GM23338 (cell line): Measurements from ENCODE around the gene PTPRE. TPM values are rescaled to one million over a fixed set of nuclear protein-coding genes. Genes with fewer than 3 reads are reported as not detected.

Experiments
- ATAC-seq: fragments of 200-7000 bp; cut with Tn5 transposase; 3 replicates; pipeline ENCODE4 v1.9.1; 2020
- DNase-seq: peaks from one replicate; pipeline ENCODE4 v3.0.0-alpha.2; 2015; ENCODE audit warnings: low spot score
- H2AFZ ChIP-seq: fragments of 200-600 bp; sonication (generic); 2 replicates; pipeline ENCODE4 v1.8.0; 2016; ENCODE audit warnings: antibody characterized with exemption, mild to moderate bottlenecking, moderate library complexity
- H3F3A ChIP-seq: fragments of 200-600 bp; sonication (generic); replicated peaks from 2 replicates; pipeline ENCODE4 v1.8.0; 2017; ENCODE audit warnings: antibody characterized with exemption, mixed run types, low read depth
- H3K27ac ChIP-seq: fragments of 200-600 bp; sonication (generic); 2 replicates; pipeline ENCODE4 v1.6.1; 2016; ENCODE audit warnings: low read depth
- H3K27me3 ChIP-seq: fragments of 200-600 bp; sonication (generic); 2 replicates; pipeline ENCODE4 v1.8.0; 2016; ENCODE audit warnings: mild to moderate bottlenecking, mixed run types, moderate library complexity; ENCODE audit not compliant: insufficient read depth
- H3K36me3 ChIP-seq: fragments of 200-600 bp; sonication (generic); 2 replicates; pipeline ENCODE4 v1.8.0; 2016; ENCODE audit warnings: mild to moderate bottlenecking; ENCODE audit not compliant: insufficient read depth
- H3K4me1 ChIP-seq: fragments of 200-600 bp; sonication (generic); 2 replicates; pipeline ENCODE4 v1.8.0; 2016; ENCODE audit warnings: mild to moderate bottlenecking, moderate library complexity; ENCODE audit not compliant: insufficient read depth
- H3K4me2 ChIP-seq: fragments of 200-600 bp; sonication (generic); 2 replicates; pipeline ENCODE4 v1.7.1; 2017; ENCODE audit warnings: mixed run types
- H3K4me3 ChIP-seq: fragments of 200-600 bp; sonication (generic); 2 replicates; pipeline ENCODE4 v1.6.1; 2016; ENCODE audit warnings: mixed run types
- H3K79me2 ChIP-seq: fragments of 200-600 bp; sonication (generic); replicated peaks from 2 replicates; pipeline ENCODE4 v1.8.0; 2017; ENCODE audit warnings: mild to moderate bottlenecking; ENCODE audit not compliant: insufficient read depth
- H3K9me2 ChIP-seq: fragments of 200-600 bp; sonication (generic); 2 replicates; pipeline ENCODE4 v1.8.0; 2017; ENCODE audit not compliant: insufficient read depth
- H4K20me1 ChIP-seq: fragments of 200-600 bp; sonication (generic); replicated peaks from 2 replicates; pipeline ENCODE4 v1.8.0; 2017; ENCODE audit warnings: mild to moderate bottlenecking; ENCODE audit not compliant: insufficient read depth
- H3K27ac Mint-ChIP-seq: 2 replicates; pipeline ENCODE4 v1.8.0; 2020; ENCODE audit warnings: inconsistent platforms, mild to moderate bottlenecking, moderate library complexity, mixed read lengths
- H3K27me3 Mint-ChIP-seq: 3 replicates; pipeline ENCODE4 v1.8.0; 2022; ENCODE audit warnings: low read depth, mild to moderate bottlenecking, moderate library complexity, mixed read lengths, inconsistent platforms; ENCODE audit not compliant: insufficient read depth, poor library complexity
- H3K36me3 Mint-ChIP-seq: 3 replicates; pipeline ENCODE4 v1.8.0; 2021; ENCODE audit warnings: low read depth, mild to moderate bottlenecking, inconsistent platforms, moderate library complexity, mixed read lengths
- H3K4me1 Mint-ChIP-seq: 3 replicates; pipeline ENCODE4 v1.8.0; 2020; ENCODE audit warnings: mild to moderate bottlenecking, inconsistent platforms, mixed read lengths
- H3K4me3 Mint-ChIP-seq: 3 replicates; pipeline ENCODE4 v1.8.0; 2021; ENCODE audit warnings: moderate library complexity, mild to moderate bottlenecking, inconsistent platforms, mixed read lengths
- H3K9me3 Mint-ChIP-seq: 3 replicates; pipeline ENCODE4 v1.8.0; 2020; ENCODE audit warnings: moderate library complexity, mild to moderate bottlenecking, inconsistent platforms, mixed read lengths
- CREB1 ChIP-seq: fragments of 250-450 bp; sonication (Bioruptor Pico); IDR thresholded peaks from 2 replicates; pipeline ENCODE4 v1.5.0; 2020; ENCODE audit warnings: low read depth, mild to moderate bottlenecking, moderate library complexity
- CTCF ChIP-seq, 2 experiments: fragments of 200-600 bp in 1 of 2; sonication (generic) in 1 of 2; conservative IDR thresholded peaks; 2 replicates each; pipeline versions ENCODE4 v1.5.1 to v1.6.1; 2016 to 2017; ENCODE audit warnings: antibody characterized with exemption in 2 of 2, low read depth in 2 of 2, mild to moderate bottlenecking in 2 of 2, moderate library complexity in 1 of 2
- EZH2 ChIP-seq: fragments of 200-600 bp; sonication (generic); IDR thresholded peaks from one replicate; pipeline ENCODE4 v1.8.0; 2017; ENCODE audit warnings: antibody characterized with exemption, mild to moderate bottlenecking, low read depth; ENCODE audit not compliant: unreplicated experiment
- EZH2phosphoT487 ChIP-seq: fragments of 200-600 bp; sonication (generic); IDR thresholded peaks from one replicate; pipeline ENCODE4 v1.8.1; 2018; ENCODE audit warnings: antibody characterized with exemption; ENCODE audit not compliant: unreplicated experiment
- JUNB ChIP-seq: IDR thresholded peaks from one replicate; pipeline ENCODE4 v1.6.1; 2016; ENCODE audit warnings: antibody characterized with exemption; ENCODE audit not compliant: unreplicated experiment
- NANOG ChIP-seq: IDR thresholded peaks from 2 replicates; pipeline ENCODE4 v1.6.1; 2016; ENCODE audit warnings: antibody characterized with exemption, borderline replicate concordance
- POLR2AphosphoS5 ChIP-seq: IDR thresholded peaks from 2 replicates; pipeline ENCODE4 v1.6.1; 2016; ENCODE audit warnings: antibody characterized with exemption, low read depth
- STAT1 ChIP-seq: IDR thresholded peaks from one replicate; pipeline ENCODE4 v1.6.1; 2016; ENCODE audit warnings: antibody characterized with exemption; ENCODE audit not compliant: unreplicated experiment
- ZNF114 ChIP-seq: fragments of 250-450 bp; sonication (Bioruptor Pico); IDR thresholded peaks from 2 replicates; pipeline ENCODE4 v1.5.0; 2020; ENCODE audit warnings: mild to moderate bottlenecking, moderate library complexity
- ZNF331 ChIP-seq: fragments of 250-450 bp; sonication (Bioruptor Pico); IDR thresholded peaks from 2 replicates; pipeline ENCODE4 v1.5.0; 2020; ENCODE audit warnings: low read depth, mild to moderate bottlenecking, moderate library complexity
- polyA plus RNA-seq: library from polyadenylated mRNA; unstranded; fragments of >200 nt; fragmentation: Nextera tagmentation; extraction: Ambion mirVana; gene quantifications from 2 replicates; pipeline ENCODE4 v1.2.1, GENCODE V29; 2016
- total RNA-seq: library from RNA; depleted of rRNA; stranded (reverse); fragments of >200 nt; shearing (Covaris generic); gene quantifications from 2 replicates; pipeline ENCODE4 v1.2.3, GENCODE V29; 2014
- TF ChIP-seq, protein P1 (sequence below): IDR thresholded peaks from 2 replicates; pipeline ENCODE4 v1.6.1; 2016; ENCODE audit warnings: antibody characterized with exemption
- TF ChIP-seq, protein P2 (sequence below): fragments of 250-450 bp; sonication (Bioruptor Pico); IDR thresholded peaks from 2 replicates; pipeline ENCODE4 v1.5.0; 2020; ENCODE audit warnings: mild to moderate bottlenecking, moderate library complexity
- TF ChIP-seq, protein P3 (sequence below): IDR thresholded peaks from one replicate; pipeline ENCODE4 v1.6.1; 2018; ENCODE audit warnings: antibody characterized with exemption; ENCODE audit not compliant: unreplicated experiment

Gene PTPRE
- total and polyA plus RNA-seq, 2 experiments from 2014 or later = 0.34 to 0.42 TPM

GRCh38 chr10:128003521-128003920, 96.6 kb downstream of the PTPRE start:
- no peak overlapping the region for H3K4me3 Mint-ChIP-seq
- no peaks in the 10 kb centered on the region for H3K36me3 Mint-ChIP-seq
- Histone ChIP-seq H4K20me1 (no peaks in the 10 kb centered on the region), H3K4me1 (no peaks in the 10 kb centered on the region), H2AFZ (no peak overlapping the region), H3K4me2 (no peak overlapping the region), H3K9me2 (no peaks in the 10 kb centered on the region), H3F3A (no peaks in the 10 kb centered on the region), H3K36me3 (no peaks in the 10 kb centered on the region), H3K27me3 (no peaks in the 10 kb centered on the region), H3K4me3 (no peak overlapping the region), H3K27ac (no peak overlapping the region), H3K79me2 (no peaks in the 10 kb centered on the region)
- DNase-seq (no peak), ATAC-seq (no peak)
- no peak overlapping the region for H3K27ac Mint-ChIP-seq
- no peaks in the 10 kb centered on the region for H3K9me3 Mint-ChIP-seq
- H3K4me1 Mint-ChIP-seq = peaks cover 6% of the 10 kb centered on the region; the same call in 2 of the 3 replicates
- TF ChIP-seq ZNF114 (CRISPR knock-in tag) (no peak), JUNB (no peak), NANOG (no peak), STAT1 (no peak), ZNF331 (no peak), CREB1 (no peak), EZH2 (no peak), EZH2phosphoT487 (no peak), POLR2AphosphoS5 (no peak), CTCF (conservative IDR thresholded peaks at IDR 0.05; ENCODE audit: low read depth in 2 of 2) (no peak)
- TF ChIP-seq, protein P1, sequence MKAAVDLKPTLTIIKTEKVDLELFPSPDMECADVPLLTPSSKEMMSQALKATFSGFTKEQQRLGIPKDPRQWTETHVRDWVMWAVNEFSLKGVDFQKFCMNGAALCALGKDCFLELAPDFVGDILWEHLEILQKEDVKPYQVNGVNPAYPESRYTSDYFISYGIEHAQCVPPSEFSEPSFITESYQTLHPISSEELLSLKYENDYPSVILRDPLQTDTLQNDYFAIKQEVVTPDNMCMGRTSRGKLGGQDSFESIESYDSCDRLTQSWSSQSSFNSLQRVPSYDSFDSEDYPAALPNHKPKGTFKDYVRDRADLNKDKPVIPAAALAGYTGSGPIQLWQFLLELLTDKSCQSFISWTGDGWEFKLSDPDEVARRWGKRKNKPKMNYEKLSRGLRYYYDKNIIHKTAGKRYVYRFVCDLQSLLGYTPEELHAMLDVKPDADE = no peak
- TF ChIP-seq, protein P2, sequence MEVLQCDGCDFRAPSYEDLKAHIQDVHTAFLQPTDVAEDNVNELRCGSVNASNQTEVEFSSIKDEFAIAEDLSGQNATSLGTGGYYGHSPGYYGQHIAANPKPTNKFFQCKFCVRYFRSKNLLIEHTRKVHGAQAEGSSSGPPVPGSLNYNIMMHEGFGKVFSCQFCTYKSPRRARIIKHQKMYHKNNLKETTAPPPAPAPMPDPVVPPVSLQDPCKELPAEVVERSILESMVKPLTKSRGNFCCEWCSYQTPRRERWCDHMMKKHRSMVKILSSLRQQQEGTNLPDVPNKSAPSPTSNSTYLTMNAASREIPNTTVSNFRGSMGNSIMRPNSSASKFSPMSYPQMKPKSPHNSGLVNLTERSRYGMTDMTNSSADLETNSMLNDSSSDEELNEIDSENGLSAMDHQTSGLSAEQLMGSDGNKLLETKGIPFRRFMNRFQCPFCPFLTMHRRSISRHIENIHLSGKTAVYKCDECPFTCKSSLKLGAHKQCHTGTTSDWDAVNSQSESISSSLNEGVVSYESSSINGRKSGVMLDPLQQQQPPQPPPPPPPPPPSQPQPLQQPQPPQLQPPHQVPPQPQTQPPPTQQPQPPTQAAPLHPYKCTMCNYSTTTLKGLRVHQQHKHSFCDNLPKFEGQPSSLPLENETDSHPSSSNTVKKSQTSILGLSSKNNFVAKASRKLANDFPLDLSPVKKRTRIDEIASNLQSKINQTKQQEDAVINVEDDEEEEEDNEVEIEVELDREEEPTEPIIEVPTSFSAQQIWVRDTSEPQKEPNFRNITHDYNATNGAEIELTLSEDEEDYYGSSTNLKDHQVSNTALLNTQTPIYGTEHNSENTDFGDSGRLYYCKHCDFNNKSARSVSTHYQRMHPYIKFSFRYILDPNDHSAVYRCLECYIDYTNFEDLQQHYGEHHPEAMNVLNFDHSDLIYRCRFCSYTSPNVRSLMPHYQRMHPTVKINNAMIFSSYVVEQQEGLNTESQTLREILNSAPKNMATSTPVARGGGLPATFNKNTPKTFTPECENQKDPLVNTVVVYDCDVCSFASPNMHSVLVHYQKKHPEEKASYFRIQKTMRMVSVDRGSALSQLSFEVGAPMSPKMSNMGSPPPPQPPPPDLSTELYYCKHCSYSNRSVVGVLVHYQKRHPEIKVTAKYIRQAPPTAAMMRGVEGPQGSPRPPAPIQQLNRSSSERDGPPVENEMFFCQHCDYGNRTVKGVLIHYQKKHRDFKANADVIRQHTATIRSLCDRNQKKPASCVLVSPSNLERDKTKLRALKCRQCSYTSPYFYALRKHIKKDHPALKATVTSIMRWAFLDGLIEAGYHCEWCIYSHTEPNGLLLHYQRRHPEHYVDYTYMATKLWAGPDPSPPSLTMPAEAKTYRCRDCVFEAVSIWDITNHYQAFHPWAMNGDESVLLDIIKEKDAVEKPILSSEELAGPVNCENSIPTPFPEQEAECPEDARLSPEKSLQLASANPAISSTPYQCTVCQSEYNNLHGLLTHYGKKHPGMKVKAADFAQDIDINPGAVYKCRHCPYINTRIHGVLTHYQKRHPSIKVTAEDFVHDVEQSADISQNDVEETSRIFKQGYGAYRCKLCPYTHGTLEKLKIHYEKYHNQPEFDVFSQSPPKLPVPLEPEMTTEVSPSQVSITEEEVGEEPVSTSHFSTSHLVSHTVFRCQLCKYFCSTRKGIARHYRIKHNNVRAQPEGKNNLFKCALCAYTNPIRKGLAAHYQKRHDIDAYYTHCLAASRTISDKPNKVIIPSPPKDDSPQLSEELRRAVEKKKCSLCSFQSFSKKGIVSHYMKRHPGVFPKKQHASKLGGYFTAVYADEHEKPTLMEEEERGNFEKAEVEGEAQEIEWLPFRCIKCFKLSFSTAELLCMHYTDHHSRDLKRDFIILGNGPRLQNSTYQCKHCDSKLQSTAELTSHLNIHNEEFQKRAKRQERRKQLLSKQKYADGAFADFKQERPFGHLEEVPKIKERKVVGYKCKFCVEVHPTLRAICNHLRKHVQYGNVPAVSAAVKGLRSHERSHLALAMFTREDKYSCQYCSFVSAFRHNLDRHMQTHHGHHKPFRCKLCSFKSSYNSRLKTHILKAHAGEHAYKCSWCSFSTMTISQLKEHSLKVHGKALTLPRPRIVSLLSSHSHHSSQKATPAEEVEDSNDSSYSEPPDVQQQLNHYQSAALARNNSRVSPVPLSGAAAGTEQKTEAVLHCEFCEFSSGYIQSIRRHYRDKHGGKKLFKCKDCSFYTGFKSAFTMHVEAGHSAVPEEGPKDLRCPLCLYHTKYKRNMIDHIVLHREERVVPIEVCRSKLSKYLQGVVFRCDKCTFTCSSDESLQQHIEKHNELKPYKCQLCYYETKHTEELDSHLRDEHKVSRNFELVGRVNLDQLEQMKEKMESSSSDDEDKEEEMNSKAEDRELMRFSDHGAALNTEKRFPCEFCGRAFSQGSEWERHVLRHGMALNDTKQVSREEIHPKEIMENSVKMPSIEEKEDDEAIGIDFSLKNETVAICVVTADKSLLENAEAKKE (CRISPR knock-in tag) = no peak
- TF ChIP-seq, protein P3, sequence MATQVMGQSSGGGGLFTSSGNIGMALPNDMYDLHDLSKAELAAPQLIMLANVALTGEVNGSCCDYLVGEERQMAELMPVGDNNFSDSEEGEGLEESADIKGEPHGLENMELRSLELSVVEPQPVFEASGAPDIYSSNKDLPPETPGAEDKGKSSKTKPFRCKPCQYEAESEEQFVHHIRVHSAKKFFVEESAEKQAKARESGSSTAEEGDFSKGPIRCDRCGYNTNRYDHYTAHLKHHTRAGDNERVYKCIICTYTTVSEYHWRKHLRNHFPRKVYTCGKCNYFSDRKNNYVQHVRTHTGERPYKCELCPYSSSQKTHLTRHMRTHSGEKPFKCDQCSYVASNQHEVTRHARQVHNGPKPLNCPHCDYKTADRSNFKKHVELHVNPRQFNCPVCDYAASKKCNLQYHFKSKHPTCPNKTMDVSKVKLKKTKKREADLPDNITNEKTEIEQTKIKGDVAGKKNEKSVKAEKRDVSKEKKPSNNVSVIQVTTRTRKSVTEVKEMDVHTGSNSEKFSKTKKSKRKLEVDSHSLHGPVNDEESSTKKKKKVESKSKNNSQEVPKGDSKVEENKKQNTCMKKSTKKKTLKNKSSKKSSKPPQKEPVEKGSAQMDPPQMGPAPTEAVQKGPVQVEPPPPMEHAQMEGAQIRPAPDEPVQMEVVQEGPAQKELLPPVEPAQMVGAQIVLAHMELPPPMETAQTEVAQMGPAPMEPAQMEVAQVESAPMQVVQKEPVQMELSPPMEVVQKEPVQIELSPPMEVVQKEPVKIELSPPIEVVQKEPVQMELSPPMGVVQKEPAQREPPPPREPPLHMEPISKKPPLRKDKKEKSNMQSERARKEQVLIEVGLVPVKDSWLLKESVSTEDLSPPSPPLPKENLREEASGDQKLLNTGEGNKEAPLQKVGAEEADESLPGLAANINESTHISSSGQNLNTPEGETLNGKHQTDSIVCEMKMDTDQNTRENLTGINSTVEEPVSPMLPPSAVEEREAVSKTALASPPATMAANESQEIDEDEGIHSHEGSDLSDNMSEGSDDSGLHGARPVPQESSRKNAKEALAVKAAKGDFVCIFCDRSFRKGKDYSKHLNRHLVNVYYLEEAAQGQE = no peak
- peaks cover 2% of the 10 kb centered on the region for H3K27me3 Mint-ChIP-seq
